H1 (cell line): ENCODE results near the gene ZFP3. TPM values are rescaled to one million over a fixed set of nuclear protein-coding genes. Genes with fewer than 3 reads are reported as not detected.

ENCODE experiments used
- CTCF ChIA-PET: fragments of 300-600 bp; sonication (Branson Sonifier 250); formaldehyde crosslinking; loops from one replicate; lab custom pipeline; 2021; ENCODE audit not compliant: partially characterized antibody; lab: Charles Lee
- POLR2A ChIA-PET: fragments of 300-600 bp; sonication (Branson Sonifier 250); formaldehyde crosslinking; loops from one replicate; lab custom pipeline; 2021; ENCODE audit warnings: inconsistent platforms; ENCODE audit not compliant: partially characterized antibody; lab: Charles Lee
- DNase-seq, 2 experiments: peaks; one replicate each; pipeline versions ENCODE4 v3.0.0 to v3.0.0-alpha.2; 2010 to 2022; ENCODE audit warnings: low spot score in 2 of 2, low read depth in 1 of 2, mixed read lengths in 1 of 2
- FAIRE-seq: peaks from 2 replicates; lab custom pipeline; 2011; peaks lifted over from hg19 to GRCh38; lab: Jason Lieb, UNC
- H2AFZ ChIP-seq: 2 replicates; pipeline ENCODE4 v1.8.1; 2012; ENCODE audit warnings: low read length, inconsistent platforms
- H2AK5ac ChIP-seq: 2 replicates; pipeline ENCODE4 v1.6.1; 2013; ENCODE audit warnings: low read depth, low read length
- H2BK120ac ChIP-seq: replicated peaks from 2 replicates; pipeline ENCODE3; 2013; ENCODE audit warnings: low read depth, low read length, inconsistent platforms
- H2BK12ac ChIP-seq: 2 replicates; pipeline ENCODE4 v1.6.1; 2013; ENCODE audit warnings: low read depth, low read length
- H2BK15ac ChIP-seq: 2 replicates; pipeline ENCODE4 v1.6.1; 2013; ENCODE audit warnings: low read length
- H2BK20ac ChIP-seq: 2 replicates; pipeline ENCODE4 v1.6.1; 2013; ENCODE audit warnings: low read length
- H2BK5ac ChIP-seq: 2 replicates; pipeline ENCODE4 v1.6.1; 2013; ENCODE audit warnings: low read depth, low read length
- H3K14ac ChIP-seq: 2 replicates; pipeline ENCODE4 v1.6.1; 2013; ENCODE audit warnings: inconsistent platforms; ENCODE audit not compliant: insufficient read length
- H3K18ac ChIP-seq: 2 replicates; pipeline ENCODE4 v1.6.1; 2013; ENCODE audit warnings: low read length; ENCODE audit errors: extremely low read depth
- H3K23ac ChIP-seq: 2 replicates; pipeline ENCODE4 v1.6.1; 2013; ENCODE audit warnings: inconsistent platforms; ENCODE audit not compliant: insufficient read length
- H3K23me2 ChIP-seq: 2 replicates; pipeline ENCODE4 v1.6.1; 2013; ENCODE audit warnings: low read depth, low read length
- H3K27ac ChIP-seq: 2 replicates; pipeline ENCODE4 v1.6.1; 2011; ENCODE audit warnings: low read depth, low read length, inconsistent platforms
- H3K27me3 ChIP-seq, 4 experiments: replicated peaks in 1 of 4; 1 replicate in 1 of 4; 2 replicates in 3 of 4; pipeline versions ENCODE4 v1.6.1 to v1.8.1; 2011 to 2013; ENCODE audit warnings: low read length in 3 of 4, mild to moderate bottlenecking in 3 of 4, inconsistent platforms in 2 of 4, mixed read lengths in 2 of 4, moderate library complexity in 1 of 4; ENCODE audit not compliant: control insufficient read depth in 3 of 4, insufficient read depth in 3 of 4; ENCODE audit errors: extremely low read depth in 1 of 4
- H3K36me3 ChIP-seq, 4 experiments: 2 replicates each; pipeline versions ENCODE4 v1.6.1 to v1.8.1; 2011 to 2013; ENCODE audit warnings: mild to moderate bottlenecking in 4 of 4, low read length in 3 of 4, moderate library complexity in 2 of 4, control low read depth in 1 of 4, inconsistent platforms in 1 of 4; ENCODE audit not compliant: insufficient read depth in 4 of 4, control insufficient read depth in 2 of 4
- H3K4ac ChIP-seq: replicated peaks from 2 replicates; pipeline ENCODE3; 2013; ENCODE audit warnings: low read length, low read depth, mixed read lengths, inconsistent platforms; ENCODE audit not compliant: insufficient read length
- H3K4me1 ChIP-seq, 4 experiments: replicated peaks in 1 of 4; 1 replicate in 1 of 4; 2 replicates in 3 of 4; pipeline versions ENCODE4 v1.6.1 to v1.8.1; 2011 to 2013; ENCODE audit warnings: low read length in 3 of 4, inconsistent platforms in 2 of 4, mixed read lengths in 1 of 4; ENCODE audit not compliant: insufficient read depth in 4 of 4, control insufficient read depth in 3 of 4
- H3K4me2 ChIP-seq, 2 experiments: 2 replicates each; pipeline versions ENCODE4 v1.6.1 to v1.8.1; 2011 to 2013; ENCODE audit warnings: low read depth in 2 of 2, low read length in 2 of 2, control low read depth in 1 of 2, inconsistent platforms in 1 of 2, mild to moderate bottlenecking in 1 of 2; ENCODE audit not compliant: insufficient read depth in 1 of 2
- H3K4me3 ChIP-seq, 4 experiments: fragments of 200-600, 300-600 bp in 1 of 4; sonication (generic), shearing (Covaris generic), sonication (Bioruptor Twin) in 1 of 4; 2 replicates each; pipeline versions ENCODE4 v1.5.1 to v1.8.1; 2011 to 2016; ENCODE audit warnings: low read length in 4 of 4, low read depth in 3 of 4, control low read depth in 2 of 4, inconsistent platforms in 2 of 4, mild to moderate bottlenecking in 2 of 4, mixed read lengths in 1 of 4, moderate library complexity in 1 of 4; ENCODE audit not compliant: insufficient read depth in 2 of 4; ENCODE audit errors: extremely low read depth in 1 of 4
- H3K56ac ChIP-seq: replicated peaks from 2 replicates; pipeline ENCODE3; 2013; ENCODE audit warnings: low read depth, mild to moderate bottlenecking, mixed read lengths, low read length, inconsistent platforms; ENCODE audit not compliant: insufficient read length
- H3K79me1 ChIP-seq: 2 replicates; pipeline ENCODE4 v1.6.1; 2013; ENCODE audit warnings: low read depth, low read length, control low read depth
- H3K79me2 ChIP-seq, 2 experiments: 2 replicates each; pipeline versions ENCODE4 v1.6.1 to v1.8.1; 2012 to 2013; ENCODE audit warnings: low read length in 2 of 2, mild to moderate bottlenecking in 2 of 2, inconsistent platforms in 1 of 2; ENCODE audit not compliant: insufficient read depth in 2 of 2, control insufficient read depth in 1 of 2
- H3K9ac ChIP-seq, 4 experiments: replicated peaks in 1 of 4; 1 replicate in 1 of 4; 2 replicates in 3 of 4; pipeline versions ENCODE4 v1.6.1 to v1.8.1; 2011 to 2013; ENCODE audit warnings: low read depth in 3 of 4, low read length in 3 of 4, control low read depth in 2 of 4, mild to moderate bottlenecking in 2 of 4, moderate library complexity in 2 of 4, inconsistent platforms in 1 of 4; ENCODE audit errors: extremely low read depth in 1 of 4
- H3K9me3 ChIP-seq, 2 experiments: 2 replicates each; pipeline versions ENCODE4 v1.6.1 to v1.8.1; 2012 to 2013; ENCODE audit warnings: mild to moderate bottlenecking in 2 of 2, moderate library complexity in 2 of 2, control low read depth in 1 of 2, inconsistent platforms in 1 of 2, low read depth in 1 of 2, low read length in 1 of 2, mixed read lengths in 1 of 2; ENCODE audit not compliant: insufficient read depth in 2 of 2
- H4K20me1 ChIP-seq, 2 experiments: replicated peaks in 1 of 2; 2 replicates each; pipeline versions ENCODE3 to v1.8.1; 2011 to 2013; ENCODE audit warnings: inconsistent platforms in 2 of 2, low read length in 2 of 2, mild to moderate bottlenecking in 1 of 2; ENCODE audit not compliant: insufficient read depth in 2 of 2, control insufficient read depth in 1 of 2
- H4K5ac ChIP-seq: 2 replicates; pipeline ENCODE4 v1.6.1; 2013; ENCODE audit warnings: low read length, low read depth, mixed read lengths, inconsistent platforms; ENCODE audit not compliant: insufficient read length
- H4K8ac ChIP-seq: 2 replicates; pipeline ENCODE4 v1.8.0; 2013; ENCODE audit warnings: mild to moderate bottlenecking, moderate library complexity, low read length, inconsistent platforms; ENCODE audit not compliant: insufficient read depth; ENCODE audit errors: extremely low read depth
- H4K91ac ChIP-seq: replicated peaks from 2 replicates; pipeline ENCODE3; 2013; ENCODE audit warnings: low read length, mixed read lengths, inconsistent platforms; ENCODE audit not compliant: insufficient read length
- CBX5 ChIP-seq: fragments of 300-800, 300-1000 bp; sonication (generic); IDR thresholded peaks from 2 replicates; pipeline ENCODE4 v1.7.1; 2016; ENCODE audit warnings: antibody characterized with exemption, low read length, low read depth
- EGR1 ChIP-seq: IDR thresholded peaks from 2 replicates; pipeline ENCODE4 v1.6.1; 2011; ENCODE audit warnings: low read depth, low read length, borderline replicate concordance
- GABPA ChIP-seq: IDR thresholded peaks from 2 replicates; pipeline ENCODE4 v1.6.1; 2011; ENCODE audit warnings: mild to moderate bottlenecking, low read length, moderate library complexity, borderline replicate concordance; ENCODE audit not compliant: insufficient read depth
- GTF2F1 ChIP-seq: IDR thresholded peaks from 2 replicates; pipeline ENCODE4 v1.6.1; 2012; ENCODE audit warnings: low read depth, low read length, improper control_type of control experiment, borderline replicate concordance
- HDAC2 ChIP-seq, 2 experiments: fragments of 300-600 bp in 1 of 2; sonication (generic) in 1 of 2; IDR thresholded peaks; 2 replicates each; pipeline ENCODE4 v1.6.1; 2011 to 2012; ENCODE audit warnings: low read depth in 2 of 2, low read length in 2 of 2, mild to moderate bottlenecking in 2 of 2, moderate library complexity in 2 of 2, borderline replicate concordance in 1 of 2, inconsistent platforms in 1 of 2
- NRF1 ChIP-seq: IDR thresholded peaks from 2 replicates; pipeline ENCODE4 v1.6.1; 2011; ENCODE audit warnings: mild to moderate bottlenecking, low read depth, low read length, improper control_type of control experiment
- POLR2A ChIP-seq, 2 experiments: IDR thresholded peaks; 1 replicate in 1 of 2; 2 replicates in 1 of 2; pipeline ENCODE4 v1.6.1; 2011; ENCODE audit warnings: low read depth in 2 of 2, low read length in 2 of 2, mild to moderate bottlenecking in 2 of 2; ENCODE audit errors: control extremely low read depth in 1 of 2
- RNF2 ChIP-seq: fragments of 200-900, 300-1000 bp; sonication (generic); IDR thresholded peaks from 2 replicates; pipeline ENCODE4 v1.7.1; 2016; ENCODE audit warnings: borderline replicate concordance, low read depth, mild to moderate bottlenecking, antibody characterized with exemption, low read length; ENCODE audit not compliant: poor library complexity, severe bottlenecking; ENCODE audit errors: missing control alignments
- SIX5 ChIP-seq: IDR thresholded peaks from 2 replicates; pipeline ENCODE4 v1.6.1; 2011; ENCODE audit warnings: mild to moderate bottlenecking, low read depth, low read length
- SRF ChIP-seq: IDR thresholded peaks from 2 replicates; pipeline ENCODE4 v1.6.1; 2011; ENCODE audit warnings: mild to moderate bottlenecking, low read depth, low read length, moderate library complexity
- SUZ12 ChIP-seq: fragments of 200-600 bp; sonication (generic); IDR thresholded peaks from 2 replicates; pipeline ENCODE4 v1.6.1; 2012; ENCODE audit warnings: mild to moderate bottlenecking, inconsistent platforms, low read length, moderate library complexity, mixed read lengths
- WGBS, 2 experiments: shearing (Covaris generic) in 1 of 2; methylation state at CpG; one replicate each; pipeline versions ENCODE4 v1.1.6 to v1.1.7; 2013 to 2015; ENCODE audit warnings: low lambda C conversion rate in 2 of 2, mixed read lengths in 2 of 2, inconsistent platforms in 1 of 2, low coverage in 1 of 2, missing lambda C conversion rate in 1 of 2; ENCODE audit not compliant: insufficient replicate concordance in 2 of 2, insufficient coverage in 1 of 2, insufficient read length in 1 of 2; ENCODE audit errors: extremely low coverage in 1 of 2, missing lambda C conversion rate in 1 of 2; 5-methylcytosine and 5-hydroxymethylcytosine counted together
- polyA plus RNA-seq, 7 experiments: library from polyadenylated mRNA; depleted of rRNA in 3 of 7; stranded (reverse) in 5 of 7; unstranded in 2 of 7; fragments of >200 nt in 5 of 7; fragments of 200-250 nt in 2 of 7; gene quantifications; 1 replicate in 5 of 7; 2 replicates in 1 of 7; 4 replicates in 1 of 7; pipeline versions ENCODE4 v1.2.1 to v1.2.3, GENCODE V29; 2011 to 2013; ENCODE audit warnings: missing spikeins in 2 of 7, mixed read lengths in 2 of 7
- total RNA-seq: library from RNA; stranded (reverse); fragmentation: NEBNext Ultra II Directional; extraction: Animal tissue kit (Norgen Biotek cat#: 25700); gene quantifications from 2 replicates; pipeline ENCODE4 v1.2.1, GENCODE V29; 2021

ZFP3 gene
- total and polyA plus RNA-seq, 2 of the 8 experiments (the other 6 are each of a cell fraction or from before 2014, with no cell fraction given): 0.15 to 0.44 TPM

DNA sequence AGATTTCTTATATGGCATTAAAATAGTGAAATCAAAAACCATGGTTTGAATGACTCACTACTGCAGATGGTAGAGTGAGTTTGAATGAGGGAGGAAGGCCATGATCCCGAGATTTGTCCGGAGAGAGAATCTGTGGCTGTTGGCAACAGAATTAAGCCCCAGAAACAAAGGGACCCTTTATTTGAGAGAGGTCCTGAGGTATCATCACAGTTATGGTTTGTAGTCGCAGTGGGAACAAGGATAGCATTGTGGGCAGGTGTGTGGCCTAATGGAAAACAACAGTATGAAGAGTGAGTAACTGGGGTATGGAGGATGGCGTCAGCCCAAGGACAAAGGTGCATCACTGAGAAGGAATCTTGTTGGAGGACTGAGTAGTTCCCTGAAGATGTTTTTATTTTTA is 8.5 kb upstream of the ZFP3 start:
- Histone ChIP-seq H3K27ac (no peak overlapping the region), H2BK5ac (no peak overlapping the region), H3K4me1 (no peaks in the 10 kb centered on the region), H3K14ac (no peak overlapping the region), H3K23me2 (no peaks in the 10 kb centered on the region), H4K20me1 (no peaks in the 10 kb centered on the region), H2BK120ac (no peak overlapping the region), H3K4me2 (no peak overlapping the region), H2AFZ (no peak overlapping the region), H3K4ac (no peak overlapping the region), H2BK15ac (no peak overlapping the region), H3K23ac (no peak overlapping the region), H4K5ac (no peak overlapping the region), H3K18ac (no peak overlapping the region), H4K8ac (no peak overlapping the region), H2AK5ac (no peak overlapping the region), H3K56ac (no peak overlapping the region), H4K91ac (no peak overlapping the region), H3K36me3 (no peaks in the 10 kb centered on the region), H2BK12ac (no peak overlapping the region), H2BK20ac (no peak overlapping the region), H3K79me2 (no peaks in the 10 kb centered on the region), H3K9ac (no peak overlapping the region), H3K9me3 (no peaks in the 10 kb centered on the region), H3K4me3 (no peak overlapping the region), H3K79me1 (no peaks in the 10 kb centered on the region), H3K27me3 (no peaks in the 10 kb centered on the region; a peak in 1 of 7 replicates)
- ChIA-PET POLR2A (no interaction called here), CTCF (interaction anchor here (1.4 kb wide), 1 partner anchor 38 kb away, joined by 3 read pairs; no protein-coding TSS in a partner anchor)
- TF ChIP-seq NRF1 (no peak), EGR1 (no peak), RNF2 (no peak), CBX5 (no peak), SIX5 (no peak), GABPA (no peak), HDAC2 (IDR thresholded peaks at IDR 0.05; ENCODE audit: borderline replicate concordance in 1 of 2, low read depth in 2 of 2, low read length in 2 of 2) (no peak), GTF2F1 (no peak), SRF (no peak), SUZ12 (no peak), POLR2A (IDR thresholded peaks at IDR 0.05; ENCODE audit: control extremely low read depth in 1 of 2, low read depth in 2 of 2, low read length in 2 of 2) (no peak)
- WGBS, 2 experiments: 91% methylated on average over 4 of the region's 4 CpGs; no CpG with 5 or more reads in 1 of the 2 experiments
- DNase-seq (no peak), FAIRE-seq (no peak)
